Measurements from ENCODE around the gene MAG.

The MAG gene

DNA sequence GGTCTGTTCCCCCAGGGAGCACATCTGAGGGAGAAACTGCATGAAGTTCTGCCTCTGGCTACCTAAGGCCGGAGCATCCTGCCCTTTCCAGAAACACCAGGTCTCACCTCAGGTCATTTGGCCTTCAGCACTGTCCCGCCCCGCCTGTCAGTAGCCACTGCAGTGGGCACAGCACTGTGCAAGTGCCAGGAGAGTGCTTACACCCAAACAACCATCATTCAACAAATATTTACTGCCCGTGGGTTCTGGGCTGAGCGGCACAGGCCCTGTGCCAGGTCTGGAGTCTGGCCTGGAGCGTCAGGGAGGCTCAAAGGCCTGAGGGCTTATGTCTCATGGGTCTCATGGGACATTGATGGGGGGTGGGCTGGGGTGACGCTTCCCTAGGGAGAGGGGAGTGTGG, 20.4 kb upstream of the MAG start:
- Histone ChIP-seq H3K27me3 (ENCODE audit: insufficient read depth, insufficient read length) (no peaks in the 10 kb centered on the region), H3K9ac (ENCODE audit: insufficient read length, low read depth) (no peak overlapping the region), H3K9me3 (ENCODE audit: insufficient read depth, low read length) (no peaks in the 10 kb centered on the region), H3K4me3 (ENCODE audit: insufficient read length, low read depth) (no peak overlapping the region), H3K4me1 (ENCODE audit: insufficient read depth, insufficient read length) (peaks cover 1% of the 10 kb centered on the region), H3K36me3 (ENCODE audit: insufficient read depth, insufficient read length, low read length) (peaks cover 60% of the 10 kb centered on the region)
- DNase-seq (ENCODE audit: low read depth, low spot score): no peak
- TF ChIP-seq ZNF274 (IDR thresholded peaks at IDR 0.05; ENCODE audit: low read depth, low read length): no peak

DNA sequence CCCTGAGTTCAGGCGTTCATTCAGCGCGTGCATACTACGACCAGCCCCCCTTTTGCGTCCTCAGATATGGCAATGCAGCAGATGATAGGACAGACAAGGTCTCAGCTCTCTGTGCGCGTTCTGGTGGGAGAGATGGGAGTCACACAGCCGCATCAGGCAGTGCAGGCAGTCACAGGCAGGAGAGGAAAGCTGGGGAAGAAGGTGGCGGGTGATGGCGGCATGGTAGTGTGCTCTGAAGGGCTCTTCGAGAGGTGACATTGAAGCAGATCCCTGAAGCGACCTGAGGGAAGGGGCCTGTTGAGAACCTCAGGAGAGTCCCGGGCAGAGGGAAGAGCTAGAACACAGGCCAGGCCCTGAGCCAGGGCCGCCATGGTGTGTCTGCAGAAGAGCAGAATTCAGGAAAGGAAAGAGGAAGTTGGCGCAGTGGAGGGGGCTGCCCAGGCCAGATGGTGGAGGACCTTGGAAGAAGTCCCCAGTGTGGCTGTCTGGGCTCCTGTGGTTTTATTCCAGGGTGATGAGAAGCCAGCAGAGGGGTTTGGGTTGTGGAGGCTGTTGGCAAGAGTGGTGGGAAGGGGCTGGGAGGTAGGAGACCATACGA, 19.7 kb upstream of the MAG start:
- Histone ChIP-seq H3K4me1 (ENCODE audit: insufficient read depth, insufficient read length) (no peaks in the 10 kb centered on the region), H3K9me3 (ENCODE audit: insufficient read depth, low read length) (no peaks in the 10 kb centered on the region), H3K4me3 (ENCODE audit: insufficient read length, low read depth) (no peak overlapping the region), H3K9ac (ENCODE audit: insufficient read length, low read depth) (no peak overlapping the region), H3K36me3 (ENCODE audit: insufficient read depth, insufficient read length, low read length) (peaks cover 61% of the 10 kb centered on the region), H3K27me3 (ENCODE audit: insufficient read depth, insufficient read length) (no peaks in the 10 kb centered on the region)
- TF ChIP-seq SUZ12 (IDR thresholded peaks at IDR 0.05; ENCODE audit: extremely low read depth, insufficient read depth, insufficient read length): no peak
- TF ChIP-seq YY1 (IDR thresholded peaks at IDR 0.05; ENCODE audit: insufficient read depth, insufficient read length): no peak
- no peak for TF ChIP-seq ZNF274 (IDR thresholded peaks at IDR 0.05; ENCODE audit: low read depth, low read length)
- DNase-seq (ENCODE audit: low read depth, low spot score): no peak

DNA sequence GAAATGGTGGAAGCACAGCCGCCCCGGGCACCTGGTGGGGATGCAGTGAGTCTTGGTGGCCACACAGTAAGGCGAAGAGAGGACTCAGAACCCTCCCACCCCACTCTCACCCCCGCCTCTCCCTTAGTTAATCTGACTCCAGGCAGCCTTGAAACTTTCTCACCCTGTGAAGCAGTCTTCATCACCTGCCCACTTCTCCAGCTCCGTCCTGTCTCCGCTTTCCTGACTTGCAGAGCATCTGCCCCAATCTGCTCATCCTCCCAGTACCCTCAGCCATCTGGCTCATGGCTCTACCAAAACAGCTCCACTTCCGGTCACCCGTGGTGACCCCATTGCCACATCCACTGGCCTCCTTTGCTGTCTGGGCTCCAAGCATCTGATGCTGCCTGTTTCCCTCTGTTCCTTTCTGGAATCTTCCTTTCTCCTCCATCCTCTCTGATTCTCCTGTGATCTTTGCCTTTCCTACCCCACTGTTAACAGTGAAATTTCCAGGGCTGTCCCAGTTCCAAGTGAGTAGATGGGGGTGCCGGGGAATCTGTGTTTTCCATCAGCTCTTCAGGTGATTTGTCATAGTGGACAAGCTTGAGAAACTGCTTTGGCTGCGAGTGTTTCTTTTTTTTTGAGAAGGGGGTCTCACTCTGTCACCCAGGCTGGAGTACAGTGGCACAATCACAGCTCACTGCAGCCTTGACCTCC, 18.9 kb upstream of the MAG start:
- no peak for DNase-seq (ENCODE audit: low read depth, low spot score)
- H3K4me3 ChIP-seq (ENCODE audit: insufficient read length, low read depth): no peak overlapping the region
- TF ChIP-seq SUZ12 (IDR thresholded peaks at IDR 0.05; ENCODE audit: extremely low read depth, insufficient read depth, insufficient read length) (no peak), ZNF274 (IDR thresholded peaks at IDR 0.05; ENCODE audit: low read depth, low read length) (no peak), YY1 (IDR thresholded peaks at IDR 0.05; ENCODE audit: insufficient read depth, insufficient read length) (no peak)
- H3K9ac ChIP-seq (ENCODE audit: insufficient read length, low read depth): no peak overlapping the region
- peaks cover 65% of the 10 kb centered on the region for H3K36me3 ChIP-seq (ENCODE audit: insufficient read depth, insufficient read length, low read length)
- H3K4me1 ChIP-seq (ENCODE audit: insufficient read depth, insufficient read length): no peaks in the 10 kb centered on the region
- H3K9me3 ChIP-seq (ENCODE audit: insufficient read depth, low read length): no peaks in the 10 kb centered on the region
- no peaks in the 10 kb centered on the region for H3K27me3 ChIP-seq (ENCODE audit: insufficient read depth, insufficient read length)

DNA sequence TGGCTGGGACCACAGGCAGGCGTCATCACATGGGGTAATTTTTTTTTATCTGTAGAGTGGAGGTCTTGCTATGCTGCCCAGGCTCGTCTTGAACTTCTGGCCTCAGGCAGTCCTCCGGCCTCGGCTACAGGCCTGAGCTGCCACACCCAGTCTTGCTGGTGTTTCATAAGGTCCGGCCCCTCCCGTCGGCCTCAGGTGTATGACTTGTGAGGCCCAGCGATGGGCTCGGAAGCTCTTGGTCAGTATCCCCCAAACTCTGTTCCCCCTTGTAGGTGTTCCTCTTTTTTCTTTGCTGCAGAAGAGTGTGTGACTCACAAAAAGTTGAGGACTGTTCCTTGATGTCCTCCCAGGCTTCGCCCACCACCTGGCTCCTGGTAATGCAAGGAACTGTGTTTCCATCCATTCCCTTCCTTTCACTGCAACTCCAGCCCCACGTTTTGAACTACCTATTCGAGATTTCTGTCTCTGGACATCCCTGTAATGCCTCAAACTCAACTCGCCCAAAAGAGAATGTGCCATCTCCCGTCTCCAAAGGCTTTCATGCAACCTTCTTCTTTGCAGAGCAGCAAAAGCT, 18.2 kb upstream of the MAG start:
- Histone ChIP-seq H3K9ac (ENCODE audit: insufficient read length, low read depth) (no peak overlapping the region), H3K27me3 (ENCODE audit: insufficient read depth, insufficient read length) (no peaks in the 10 kb centered on the region), H3K4me3 (ENCODE audit: insufficient read length, low read depth) (no peak overlapping the region), H3K36me3 (ENCODE audit: insufficient read depth, insufficient read length, low read length) (peaks cover 69% of the 10 kb centered on the region), H3K4me1 (ENCODE audit: insufficient read depth, insufficient read length) (no peaks in the 10 kb centered on the region), H3K9me3 (ENCODE audit: insufficient read depth, low read length) (no peaks in the 10 kb centered on the region)
- DNase-seq (ENCODE audit: low read depth, low spot score): no peak
- no peak for TF ChIP-seq SUZ12 (IDR thresholded peaks at IDR 0.05; ENCODE audit: extremely low read depth, insufficient read depth, insufficient read length)
- TF ChIP-seq ZNF274 (IDR thresholded peaks at IDR 0.05; ENCODE audit: low read depth, low read length): no peak
- TF ChIP-seq YY1 (IDR thresholded peaks at IDR 0.05; ENCODE audit: insufficient read depth, insufficient read length): no peak

DNA sequence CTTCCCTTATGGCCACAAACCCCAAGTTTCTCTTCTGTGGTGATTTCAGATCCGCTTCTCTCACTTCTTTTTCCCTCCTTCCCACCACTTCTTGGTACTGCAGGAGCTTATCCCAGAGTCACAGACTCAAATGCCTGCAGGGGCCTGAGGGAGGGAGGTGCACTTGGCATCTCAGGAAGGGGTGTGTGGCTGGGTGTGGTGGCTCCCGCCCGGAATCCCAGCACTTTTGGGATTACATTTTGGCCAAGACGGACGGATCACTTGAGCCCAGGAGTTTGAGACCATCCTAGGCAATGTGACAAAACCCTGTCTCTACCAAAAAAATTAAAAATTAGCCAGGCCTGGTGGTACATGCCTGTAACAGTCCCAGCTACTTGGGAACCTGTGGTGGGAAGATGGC, 17.6 kb upstream of the MAG start:
- Histone ChIP-seq H3K36me3 (ENCODE audit: insufficient read depth, insufficient read length, low read length) (peaks cover 75% of the 10 kb centered on the region), H3K9me3 (ENCODE audit: insufficient read depth, low read length) (no peaks in the 10 kb centered on the region), H3K27me3 (ENCODE audit: insufficient read depth, insufficient read length) (no peaks in the 10 kb centered on the region), H3K4me1 (ENCODE audit: insufficient read depth, insufficient read length) (no peaks in the 10 kb centered on the region), H3K9ac (ENCODE audit: insufficient read length, low read depth) (no peak overlapping the region), H3K4me3 (ENCODE audit: insufficient read length, low read depth) (no peak overlapping the region)
- TF ChIP-seq ZNF274 (IDR thresholded peaks at IDR 0.05; ENCODE audit: low read depth, low read length): no peak
- TF ChIP-seq YY1 (IDR thresholded peaks at IDR 0.05; ENCODE audit: insufficient read depth, insufficient read length): no peak
- TF ChIP-seq SUZ12 (IDR thresholded peaks at IDR 0.05; ENCODE audit: extremely low read depth, insufficient read depth, insufficient read length): no peak
- no peak for DNase-seq (ENCODE audit: low read depth, low spot score)

DNA sequence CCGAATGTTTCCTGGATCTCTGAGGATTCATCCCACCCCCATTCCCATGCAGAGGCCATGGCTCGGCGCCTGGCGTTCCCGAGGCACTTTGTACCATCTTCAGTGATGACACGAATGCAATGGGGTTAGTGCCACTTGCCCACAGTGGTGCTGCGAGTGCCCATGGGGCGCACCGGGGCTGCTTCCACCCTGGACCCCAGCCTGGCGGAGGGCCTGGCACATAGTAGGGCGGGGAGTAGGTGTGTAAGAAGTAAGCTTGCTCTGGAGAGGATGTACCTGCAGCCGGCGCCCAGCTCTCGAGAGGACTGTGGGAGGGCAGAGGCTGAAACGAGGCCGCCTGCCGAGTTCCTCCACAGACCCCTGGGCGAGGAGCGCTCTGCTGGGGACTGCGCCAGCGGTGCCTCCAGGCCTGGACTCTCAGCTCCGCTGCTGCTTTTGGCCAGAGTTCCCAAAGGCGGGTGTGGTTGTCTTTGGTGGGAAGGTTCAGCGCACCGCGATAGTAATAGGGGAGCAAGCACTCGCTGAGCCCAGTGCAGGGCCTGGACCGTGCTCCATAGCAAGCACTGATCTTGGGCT, 15.2 kb upstream of the MAG start:
- Histone ChIP-seq H3K9ac (ENCODE audit: insufficient read length, low read depth) (no peak overlapping the region), H3K27me3 (ENCODE audit: insufficient read depth, insufficient read length) (no peaks in the 10 kb centered on the region), H3K9me3 (ENCODE audit: insufficient read depth, low read length) (no peaks in the 10 kb centered on the region), H3K36me3 (ENCODE audit: insufficient read depth, insufficient read length, low read length) (peaks cover 58% of the 10 kb centered on the region), H3K4me3 (ENCODE audit: insufficient read length, low read depth) (no peak overlapping the region), H3K4me1 (ENCODE audit: insufficient read depth, insufficient read length) (no peaks in the 10 kb centered on the region)
- no peak for DNase-seq (ENCODE audit: low read depth, low spot score)
- TF ChIP-seq ZNF274 (IDR thresholded peaks at IDR 0.05; ENCODE audit: low read depth, low read length) (no peak), SUZ12 (IDR thresholded peaks at IDR 0.05; ENCODE audit: extremely low read depth, insufficient read depth, insufficient read length) (no peak), YY1 (IDR thresholded peaks at IDR 0.05; ENCODE audit: insufficient read depth, insufficient read length) (no peak)

DNA sequence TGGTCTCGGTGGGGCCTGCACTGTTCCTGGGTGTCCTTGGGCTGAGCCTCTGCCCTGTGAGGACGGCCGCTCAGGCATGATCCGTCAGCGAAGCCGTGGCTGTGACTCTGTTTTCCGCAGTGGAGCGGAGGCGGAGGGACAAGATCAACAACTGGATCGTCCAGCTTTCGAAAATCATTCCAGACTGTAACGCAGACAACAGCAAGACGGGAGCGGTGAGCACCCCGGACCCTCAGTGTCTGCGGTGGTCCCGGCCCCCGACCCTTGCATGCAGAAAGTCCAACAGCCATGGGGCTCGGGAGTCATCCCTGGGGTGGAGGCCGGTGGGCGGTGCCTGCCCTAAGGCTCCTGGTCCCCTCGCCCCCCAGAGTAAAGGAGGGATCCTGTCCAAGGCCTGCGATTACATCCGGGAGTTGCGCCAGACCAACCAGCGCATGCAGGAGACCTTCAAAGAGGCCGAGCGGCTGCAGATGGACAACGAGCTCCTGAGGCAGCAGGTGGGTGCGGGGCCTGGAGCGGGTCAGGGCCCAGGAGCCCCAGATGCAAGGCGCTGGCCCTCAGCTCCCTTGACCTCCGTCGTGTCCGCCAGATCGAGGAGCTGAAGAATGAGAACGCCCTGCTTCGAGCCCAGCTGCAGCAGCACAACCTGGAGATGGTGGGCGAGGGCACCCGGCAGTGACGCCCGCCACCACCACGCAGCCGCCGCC, 13.2 kb upstream of the MAG start:
- TF ChIP-seq SUZ12 (IDR thresholded peaks at IDR 0.05; ENCODE audit: extremely low read depth, insufficient read depth, insufficient read length) (no peak), ZNF274 (IDR thresholded peaks at IDR 0.05; ENCODE audit: low read depth, low read length) (no peak), YY1 (IDR thresholded peaks at IDR 0.05; ENCODE audit: insufficient read depth, insufficient read length) (no peak)
- no peaks in the 10 kb centered on the region for H3K4me1 ChIP-seq (ENCODE audit: insufficient read depth, insufficient read length)
- no peak overlapping the region for H3K9ac ChIP-seq (ENCODE audit: insufficient read length, low read depth)
- no peaks in the 10 kb centered on the region for H3K9me3 ChIP-seq (ENCODE audit: insufficient read depth, low read length)
- no peak overlapping the region for H3K4me3 ChIP-seq (ENCODE audit: insufficient read length, low read depth)
- peaks cover 40% of the 10 kb centered on the region for H3K36me3 ChIP-seq (ENCODE audit: insufficient read depth, insufficient read length, low read length)
- no peaks in the 10 kb centered on the region for H3K27me3 ChIP-seq (ENCODE audit: insufficient read depth, insufficient read length)
- no peak for DNase-seq (ENCODE audit: low read depth, low spot score)

Measured in NT2/D1 (cell line).